GM12878 (cell line): ENCODE measurements around the gene DPP3. TPM values are rescaled to one million over a fixed set of nuclear protein-coding genes. Genes with fewer than 3 reads are reported as not detected.

Source experiments
- ATAC-seq: fragments of 200-7000 bp; cut with Tn5 transposase; 3 replicates; pipeline ENCODE4 v1.9.1; 2020; ENCODE audit warnings: mild to moderate bottlenecking, moderate library complexity
- BruUV-seq: library from RNA; stranded (reverse); fragments of 400-500 nt; replicated peaks from 2 replicates; lab custom pipeline; 2021; lab: Mats Ljungman, UMichigan
- CTCF ChIA-PET: fragments of 300-600 bp; sonication (Branson Sonifier 250); formaldehyde crosslinking; extraction: SDS; loops from one replicate; lab custom pipeline; 2021; ENCODE audit warnings: inconsistent platforms; lab: Yijun Ruan, JAX
- POLR2A ChIA-PET: fragments of 350-600 bp; formaldehyde crosslinking; extraction: SDS; loops from one replicate; lab custom pipeline; 2021; ENCODE audit warnings: inconsistent platforms; lab: Charles Lee
- RAD21 ChIA-PET: fragments of 300-600 bp; sonication (Branson Sonifier 250); formaldehyde crosslinking; loops from one replicate; lab custom pipeline; 2023; ENCODE audit warnings: antibody characterized with exemption; ENCODE audit not compliant: unreplicated experiment; lab: Charles Lee
- SMC1A ChIA-PET: fragments of 300-600 bp; sonication (Branson Sonifier 250); formaldehyde crosslinking; loops from one replicate; lab custom pipeline; 2023; ENCODE audit not compliant: unreplicated experiment, uncharacterized antibody; lab: Charles Lee
- DNase-seq: peaks from one replicate; pipeline ENCODE4 v3.0.0-alpha.2; 2011; ENCODE audit warnings: low read depth, low spot score
- FAIRE-seq: peaks from 3 replicates; lab custom pipeline; 2011; peaks lifted over from hg19 to GRCh38; lab: Jason Lieb, UNC
- H2AFZ ChIP-seq: 2 replicates; pipeline ENCODE4 v1.6.0; 2011; ENCODE audit warnings: low read depth, low read length, control low read depth; ENCODE audit not compliant: control insufficient read depth
- H3K27ac ChIP-seq: 2 replicates; pipeline ENCODE4 v1.5.1; 2011; ENCODE audit warnings: control low read depth; ENCODE audit not compliant: control insufficient read depth, insufficient read depth
- H3K27me3 ChIP-seq, 2 experiments: replicated peaks in 1 of 2; 2 replicates each; pipeline versions ENCODE4 v1.6.0 to v1.6.1; 2011; ENCODE audit warnings: low read length in 1 of 2; ENCODE audit not compliant: control insufficient read depth in 2 of 2, insufficient read depth in 2 of 2
- H3K36me3 ChIP-seq, 2 experiments: 2 replicates each; pipeline ENCODE4 v1.5.1; 2011; ENCODE audit warnings: low read length in 1 of 2; ENCODE audit not compliant: control insufficient read depth in 2 of 2, insufficient read depth in 2 of 2
- H3K4me1 ChIP-seq: 2 replicates; pipeline ENCODE4 v1.6.1; 2011; ENCODE audit warnings: mild to moderate bottlenecking, low read length, moderate library complexity, mixed read lengths; ENCODE audit not compliant: control insufficient read depth, insufficient read depth
- H3K4me2 ChIP-seq: 2 replicates; pipeline ENCODE4 v1.6.0; 2011; ENCODE audit warnings: control low read depth; ENCODE audit not compliant: control insufficient read depth, insufficient read depth
- H3K4me3 ChIP-seq: fragments of 200-600 bp; sonication (generic); 2 replicates; pipeline ENCODE4 v1.5.1; 2016
- H3K79me2 ChIP-seq: 2 replicates; pipeline ENCODE4 v1.6.0; 2011; ENCODE audit warnings: low read length; ENCODE audit not compliant: control insufficient read depth, insufficient read depth
- H3K9ac ChIP-seq: 2 replicates; pipeline ENCODE4 v1.8.0; 2011; ENCODE audit warnings: low read length, control low read depth, mixed read lengths; ENCODE audit not compliant: control insufficient read depth, insufficient read depth
- H3K9me3 ChIP-seq: replicated peaks from 3 replicates; pipeline ENCODE4 v1.5.1; 2011; ENCODE audit warnings: mild to moderate bottlenecking, low read length; ENCODE audit not compliant: control insufficient read depth, insufficient read depth
- H4K20me1 ChIP-seq: 2 replicates; pipeline ENCODE4 v1.6.0; 2011; ENCODE audit not compliant: control insufficient read depth, insufficient read depth
- ATF7 ChIP-seq: fragments of 450-650 bp; IDR thresholded peaks from 2 replicates; pipeline ENCODE4 v1.6.1; 2016; ENCODE audit warnings: low read depth, mild to moderate bottlenecking
- CEBPB ChIP-seq, 2 experiments: fragments of 150-350 bp in 1 of 2; IDR thresholded peaks; 2 replicates each; pipeline ENCODE4 v1.6.1; 2012 to 2014; ENCODE audit warnings: low read depth in 2 of 2, low read length in 2 of 2, borderline replicate concordance in 1 of 2, inconsistent platforms in 1 of 2
- EED ChIP-seq: sonication (generic); IDR thresholded peaks from 2 replicates; pipeline ENCODE4 v1.6.1; 2016; ENCODE audit warnings: antibody characterized with exemption, low read depth
- PKNOX1 ChIP-seq: fragments of 450-650 bp; IDR thresholded peaks from 2 replicates; pipeline ENCODE4 v1.6.1; 2016; ENCODE audit warnings: mild to moderate bottlenecking
- RUNX3 ChIP-seq: IDR thresholded peaks from 2 replicates; pipeline ENCODE4 v1.6.1; 2012; ENCODE audit warnings: low read length, inconsistent platforms
- SIX5 ChIP-seq: IDR thresholded peaks from 2 replicates; pipeline ENCODE4 v1.6.1; 2011; ENCODE audit warnings: mild to moderate bottlenecking, low read depth, low read length, moderate library complexity; ENCODE audit not compliant: severe bottlenecking
- SMARCA5 ChIP-seq: fragments of 450-650 bp; IDR thresholded peaks from 2 replicates; pipeline ENCODE4 v1.6.1; 2017; ENCODE audit warnings: mild to moderate bottlenecking
- SPI1 ChIP-seq: IDR thresholded peaks from 2 replicates; pipeline ENCODE4 v1.6.1; 2011; ENCODE audit warnings: low read depth, mild to moderate bottlenecking, low read length, moderate library complexity, borderline replicate concordance; ENCODE audit not compliant: insufficient read depth
- SUZ12 ChIP-seq: fragments of 200-600 bp; sonication (generic); IDR thresholded peaks from one replicate; pipeline ENCODE4 v1.6.1; 2018; ENCODE audit warnings: antibody characterized with exemption, mild to moderate bottlenecking; ENCODE audit not compliant: unreplicated experiment
- ZNF384 ChIP-seq: IDR thresholded peaks from 2 replicates; pipeline ENCODE4 v1.6.1; 2012; ENCODE audit warnings: low read depth, mild to moderate bottlenecking, low read length, improper control_type of control experiment, borderline replicate concordance
- WGBS: methylation state at CpG from one replicate; pipeline ENCODE4 v1.1.6; 2016; ENCODE audit warnings: low lambda C conversion rate; ENCODE audit not compliant: insufficient replicate concordance, insufficient coverage; ENCODE audit errors: missing lambda C conversion rate; 5-methylcytosine and 5-hydroxymethylcytosine counted together
- in situ Hi-C: fragments of 300-500 bp; cut with MboI; formaldehyde crosslinking; loops from 9 replicates; pipeline ENCODE4 v1.14.3; 2018; ENCODE audit warnings: mixed read lengths
- intact Hi-C: fragments of 100-400 bp; cut with micrococcal nuclease; formaldehyde crosslinking; loops from one replicate; pipeline ENCODE4 v1.14.2; 2022; ENCODE audit not compliant: unreplicated experiment
- polyA plus RNA-seq, 11 experiments: library from polyadenylated mRNA; depleted of rRNA in 4 of 11; unstranded in 6 of 11; stranded (reverse) in 5 of 11; fragments of >200 nt; fragmentation: Nextera tagmentation in 4 of 11; fragmentation: Illumina TruSeq in 1 of 11; extraction: Ambion mirVana in 4 of 11; extraction: Trizol in 1 of 11; gene quantifications; 1 replicate in 1 of 11; 2 replicates in 10 of 11; pipeline versions ENCODE4 v1.2.1 to v1.2.3, GENCODE V29; 2011 to 2016; ENCODE audit warnings: inconsistent platforms in 2 of 11, missing spikeins in 2 of 11, low read depth in 1 of 11
- total RNA-seq, 4 experiments: library from RNA; depleted of rRNA in 3 of 4; stranded (reverse); fragments of >200 nt in 3 of 4; fragmentation: Illumina TruSeq in 1 of 4; extraction: Trizol in 1 of 4; gene quantifications; 2 replicates each; pipeline versions ENCODE4 v1.2.1 to v1.2.3, GENCODE V29; 2013 to 2021
- TF ChIP-seq, protein P1 (sequence below): IDR thresholded peaks from 2 replicates; pipeline ENCODE4 v1.6.1; 2011; ENCODE audit warnings: mild to moderate bottlenecking, low read depth, low read length, moderate library complexity; ENCODE audit not compliant: insufficient replicate concordance
- TF ChIP-seq, protein P2 (sequence below): fragments of 450-650 bp; IDR thresholded peaks from 2 replicates; pipeline ENCODE4 v1.6.1; 2017; ENCODE audit warnings: borderline replicate concordance

The DPP3 gene
- total and polyA plus RNA-seq, 10 of the 15 experiments (the other 5 are each of a cell fraction or from before 2014, with no cell fraction given): 6.0 to 117 (median 78.1) TPM

GRCh38 chr11:66454828-66455227, 25.4 kb upstream of the DPP3 start:
- H3K4me2 ChIP-seq: no peak overlapping the region
- in situ Hi-C loops: no loop called here
- H3K27ac ChIP-seq: no peak overlapping the region
- DNase-seq: no peak
- BruUV-seq: no TSS peak
- H3K4me3 ChIP-seq: no peak overlapping the region
- no peaks in the 10 kb centered on the region; a peak in 1 of 4 replicates for H3K27me3 ChIP-seq
- RAD21 ChIA-PET: no interaction called here
- SMC1A ChIA-PET: interaction anchor here (1.4 kb wide), 1 partner anchor 10 kb away, joined by 3 read pairs; no protein-coding TSS in a partner anchor
- no peaks in the 10 kb centered on the region for H3K9me3 ChIP-seq
- H4K20me1 ChIP-seq: no peaks in the 10 kb centered on the region
- no peak for TF ChIP-seq SUZ12
- TF ChIP-seq ZNF384: no peak
- TF ChIP-seq EED: no peak
- intact Hi-C loops: no loop called here
- no peak for FAIRE-seq
- peaks cover 15% of the 10 kb centered on the region for H3K4me1 ChIP-seq
- H2AFZ ChIP-seq: no peak overlapping the region
- CTCF ChIA-PET: no interaction called here
- no peaks in the 10 kb centered on the region for H3K36me3 ChIP-seq
- no peak for ATAC-seq
- H3K9ac ChIP-seq: no peak overlapping the region
- POLR2A ChIA-PET: interaction anchor here (0.6 to 2.0 kb wide), 3 partner anchors 12 to 23 kb away, joined by 4 to 7 read pairs (median 6); partner anchors contain the start of genes MRPL11 and PELI3
- H3K79me2 ChIP-seq: no peaks in the 10 kb centered on the region
- WGBS: 46% methylated on average over 3 of the region's 3 CpGs

DNA sequence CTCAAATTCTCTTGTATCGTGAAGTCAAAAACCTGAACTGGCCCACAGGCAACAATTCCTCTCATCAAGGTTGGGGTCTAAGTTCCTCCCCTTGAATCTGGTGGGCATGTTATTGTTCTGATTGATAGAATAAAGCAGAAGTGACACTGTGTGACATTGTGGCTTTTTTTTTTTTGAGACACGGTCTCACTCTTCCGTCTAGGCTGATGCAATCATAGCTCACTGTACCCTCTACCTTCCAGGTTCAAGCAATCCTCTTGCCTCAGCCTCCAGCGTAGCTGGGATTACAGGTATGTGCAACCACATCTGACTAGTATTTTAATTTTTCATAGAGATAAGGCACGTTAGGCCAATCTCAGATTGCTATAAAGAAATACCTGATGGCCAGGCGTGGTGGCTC, 22.4 kb upstream of the DPP3 start:
- H3K27ac ChIP-seq: no peak overlapping the region
- H3K9me3 ChIP-seq: no peaks in the 10 kb centered on the region; the same call in 1 of the 3 replicates
- no peaks in the 10 kb centered on the region for H3K36me3 ChIP-seq
- intact Hi-C loops: no loop called here
- ChIA-PET RAD21 (interaction anchor here (1.2 to 1.7 kb wide), 4 partner anchors 9 to 40 kb away, joined by 3 to 7 read pairs (median 4); partner anchors contain the start of genes MRPL11 and PELI3), SMC1A (interaction anchor here (1.8 to 2.0 kb wide), 2 partner anchors 19 to 21 kb away, joined by 5 to 8 read pairs; partner anchors contain the start of gene MRPL11), CTCF (interaction anchor here (0.7 to 2.7 kb wide), 2 partner anchors 19 to 21 kb away, joined by 3 to 21 read pairs; partner anchors contain the start of gene MRPL11), POLR2A (interaction anchor here (0.6 to 0.9 kb wide), 2 partner anchors 377 to 805 kb away, joined by 3 to 6 read pairs; no protein-coding TSS in a partner anchor)
- FAIRE-seq (no peak), ATAC-seq (peak; percentile 73), DNase-seq (no peak)
- no peaks in the 10 kb centered on the region for H3K27me3 ChIP-seq
- H2AFZ ChIP-seq: no peak overlapping the region
- H3K79me2 ChIP-seq: no peaks in the 10 kb centered on the region
- no peak overlapping the region for H3K4me3 ChIP-seq
- in situ Hi-C loops: no loop called here
- peak; percentile 65; the same call in 1 of the 2 replicates for TF ChIP-seq ZNF384
- peak; percentile 85; the same call in 1 of the 2 replicates for TF ChIP-seq SPI1
- no peak for TF ChIP-seq SMARCA5
- peak; percentile 68 for TF ChIP-seq PKNOX1
- peak; percentile 51; the same call in 1 of the 2 replicates for TF ChIP-seq ATF7
- TF ChIP-seq EED: no peak
- TF ChIP-seq CEBPB (IDR thresholded peaks at IDR 0.05; ENCODE audit: borderline replicate concordance in 1 of 2, low read depth in 2 of 2, low read length in 2 of 2): peak in 1 of 2 experiments; percentile 47; a peak in 1 of 4 replicates
- TF ChIP-seq RUNX3: peak; percentile 20; the same call in 1 of the 2 replicates
- TF ChIP-seq, protein P1, sequence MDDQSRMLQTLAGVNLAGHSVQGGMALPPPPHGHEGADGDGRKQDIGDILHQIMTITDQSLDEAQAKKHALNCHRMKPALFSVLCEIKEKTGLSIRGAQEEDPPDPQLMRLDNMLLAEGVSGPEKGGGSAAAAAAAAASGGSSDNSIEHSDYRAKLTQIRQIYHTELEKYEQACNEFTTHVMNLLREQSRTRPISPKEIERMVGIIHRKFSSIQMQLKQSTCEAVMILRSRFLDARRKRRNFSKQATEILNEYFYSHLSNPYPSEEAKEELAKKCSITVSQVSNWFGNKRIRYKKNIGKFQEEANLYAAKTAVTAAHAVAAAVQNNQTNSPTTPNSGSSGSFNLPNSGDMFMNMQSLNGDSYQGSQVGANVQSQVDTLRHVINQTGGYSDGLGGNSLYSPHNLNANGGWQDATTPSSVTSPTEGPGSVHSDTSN: peak; percentile 11
- TF ChIP-seq, protein P2, sequence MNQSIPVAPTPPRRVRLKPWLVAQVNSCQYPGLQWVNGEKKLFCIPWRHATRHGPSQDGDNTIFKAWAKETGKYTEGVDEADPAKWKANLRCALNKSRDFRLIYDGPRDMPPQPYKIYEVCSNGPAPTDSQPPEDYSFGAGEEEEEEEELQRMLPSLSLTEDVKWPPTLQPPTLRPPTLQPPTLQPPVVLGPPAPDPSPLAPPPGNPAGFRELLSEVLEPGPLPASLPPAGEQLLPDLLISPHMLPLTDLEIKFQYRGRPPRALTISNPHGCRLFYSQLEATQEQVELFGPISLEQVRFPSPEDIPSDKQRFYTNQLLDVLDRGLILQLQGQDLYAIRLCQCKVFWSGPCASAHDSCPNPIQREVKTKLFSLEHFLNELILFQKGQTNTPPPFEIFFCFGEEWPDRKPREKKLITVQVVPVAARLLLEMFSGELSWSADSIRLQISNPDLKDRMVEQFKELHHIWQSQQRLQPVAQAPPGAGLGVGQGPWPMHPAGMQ: no peak
- TF ChIP-seq SIX5: no peak
- no TSS peak for BruUV-seq
- peaks cover 15% of the 10 kb centered on the region for H3K4me1 ChIP-seq
- H3K4me2 ChIP-seq: no peak overlapping the region
- WGBS: 39% methylated on average over 6 of the region's 6 CpGs
- no peak overlapping the region for H3K9ac ChIP-seq
- H4K20me1 ChIP-seq: no peaks in the 10 kb centered on the region
